ENCODE results near the gene N4BP3.

N4BP3 gene

GRCh38 chr5:178113141-178113787, at the start of gene N4BP3:
TSS of gene N4BP3 (plus strand) at chr5:178113532. CDS start at chr5:178119584, 6,052 bp downstream.
- TF ChIP-seq CTCF (IDR thresholded peaks at IDR 0.05) = no peak
- no peak within 1 kb of the TSS for H3K27ac Mint-ChIP-seq
- no peaks in the 10 kb centered on the region for H3K36me3 Mint-ChIP-seq (ENCODE audit: low read depth)
- peaks cover 7% of the 10 kb centered on the region for H3K9me3 Mint-ChIP-seq
- DNase-seq = peak; percentile 86
- peaks cover 43% of the 10 kb centered on the region for H3K27me3 Mint-ChIP-seq (ENCODE audit: low read depth, poor library complexity)
- H3K4me3 Mint-ChIP-seq = peak within 1 kb of the TSS; percentile 85
- H3K4me1 Mint-ChIP-seq = peaks cover 29% of the 10 kb centered on the region

GRCh38 chr5:178067755-178068154, 45.6 kb upstream of the N4BP3 start:
- no peak overlapping the region for H3K4me3 Mint-ChIP-seq
- no peaks in the 10 kb centered on the region for H3K9me3 Mint-ChIP-seq
- no peaks in the 10 kb centered on the region for H3K36me3 Mint-ChIP-seq (ENCODE audit: low read depth)
- no peak overlapping the region for H3K27ac Mint-ChIP-seq
- no peak for DNase-seq
- no peak for TF ChIP-seq CTCF (IDR thresholded peaks at IDR 0.05)
- H3K4me1 Mint-ChIP-seq = peaks cover 11% of the 10 kb centered on the region
- H3K27me3 Mint-ChIP-seq (ENCODE audit: low read depth, poor library complexity) = peaks cover 16% of the 10 kb centered on the region

- no peak for TF ChIP-seq CTCF (IDR thresholded peaks at IDR 0.05)
- H3K4me1 Mint-ChIP-seq = peaks cover 11% of the 10 kb centered on the region
- no peak overlapping the region for H3K27ac Mint-ChIP-seq
- no peaks in the 10 kb centered on the region for H3K9me3 Mint-ChIP-seq
- H3K36me3 Mint-ChIP-seq (ENCODE audit: low read depth) = no peaks in the 10 kb centered on the region
- peaks cover 13% of the 10 kb centered on the region for H3K27me3 Mint-ChIP-seq (ENCODE audit: low read depth, poor library complexity)
- no peak for DNase-seq
- no peak overlapping the region for H3K4me3 Mint-ChIP-seq
Observed at GRCh38 chr5:178068293-178068692, 45.0 kb upstream of the N4BP3 start.

GRCh38 chr5:178069909-178070308, 43.4 kb upstream of the N4BP3 start:
- H3K4me3 Mint-ChIP-seq = no peak overlapping the region
- H3K4me1 Mint-ChIP-seq = peaks cover 11% of the 10 kb centered on the region
- TF ChIP-seq CTCF (IDR thresholded peaks at IDR 0.05) = no peak
- no peaks in the 10 kb centered on the region for H3K9me3 Mint-ChIP-seq
- peaks cover 17% of the 10 kb centered on the region for H3K27me3 Mint-ChIP-seq (ENCODE audit: low read depth, poor library complexity)
- H3K36me3 Mint-ChIP-seq (ENCODE audit: low read depth) = no peaks in the 10 kb centered on the region
- no peak overlapping the region for H3K27ac Mint-ChIP-seq
- DNase-seq = peak; percentile 27

GRCh38 chr5:178071108-178071507, 42.2 kb upstream of the N4BP3 start:
- DNase-seq = no peak
- no peak for TF ChIP-seq CTCF (IDR thresholded peaks at IDR 0.05)
- H3K27me3 Mint-ChIP-seq (ENCODE audit: low read depth, poor library complexity) = peaks cover 13% of the 10 kb centered on the region
- H3K9me3 Mint-ChIP-seq = no peaks in the 10 kb centered on the region
- no peaks in the 10 kb centered on the region for H3K36me3 Mint-ChIP-seq (ENCODE audit: low read depth)
- no peak overlapping the region for H3K4me3 Mint-ChIP-seq
- H3K27ac Mint-ChIP-seq = no peak overlapping the region
- peaks cover 14% of the 10 kb centered on the region for H3K4me1 Mint-ChIP-seq

GRCh38 chr5:178072749-178073148, 40.6 kb upstream of the N4BP3 start:
- Mint-ChIP-seq H3K9me3 (no peaks in the 10 kb centered on the region), H3K4me1 (peaks cover 14% of the 10 kb centered on the region), H3K36me3 (ENCODE audit: low read depth) (no peaks in the 10 kb centered on the region), H3K27ac (no peak overlapping the region), H3K4me3 (no peak overlapping the region), H3K27me3 (ENCODE audit: low read depth, poor library complexity) (peaks cover 10% of the 10 kb centered on the region)
- TF ChIP-seq CTCF (IDR thresholded peaks at IDR 0.05) = no peak
- DNase-seq = no peak
